ENCODE measurements around the gene TULP3. TPM values are rescaled to one million over a fixed set of nuclear protein-coding genes. Genes with fewer than 3 reads are reported as not detected.
A peak's percentile ranks its signal among the peaks of the same experiment; 100 is the strongest.

The TULP3 gene
- total and polyA plus RNA-seq, 2 donors (not counting 1 experiment from before 2014, with no cell fraction given) = 39.3 to 47.0 TPM

DNA sequence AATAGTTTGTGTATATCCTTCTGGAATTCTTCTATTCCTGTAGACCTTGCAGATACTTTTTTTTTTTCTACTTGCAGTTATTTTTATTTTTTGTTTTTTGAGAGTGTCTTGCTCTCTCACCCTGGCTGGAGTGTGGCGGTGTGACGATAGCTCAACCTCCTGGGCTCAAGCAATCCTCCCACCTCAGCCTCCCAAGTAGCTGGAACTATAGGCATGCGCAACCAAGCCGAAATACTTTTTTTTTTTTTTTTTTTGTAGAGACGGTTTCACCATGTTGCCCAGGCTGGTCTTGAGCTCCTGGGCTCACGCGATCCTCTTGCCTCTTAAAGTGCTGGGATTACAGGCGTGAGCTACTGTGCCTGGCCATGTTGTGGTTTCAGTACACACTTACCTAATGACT is 10.0 kb downstream of the TULP3 start:
- Histone ChIP-seq H2AFZ (ENCODE audit: low read length) (no peak overlapping the region), H3K4me1 (ENCODE audit: control insufficient read depth, extremely low read depth, insufficient read depth, low read length) (no peaks in the 10 kb centered on the region), H3K27ac (ENCODE audit: insufficient read depth, low read length) (no peak overlapping the region), H3K79me2 (ENCODE audit: control insufficient read depth, insufficient read depth, low read length) (peaks cover 52% of the 10 kb centered on the region), H3K4me3 (replicated peaks in 1 of 4; ENCODE audit: control extremely low read depth in 1 of 4, insufficient read depth in 1 of 4, low read depth in 3 of 4, low read length in 4 of 4) (no peak overlapping the region), H3K27me3 (ENCODE audit: control insufficient read depth, insufficient read depth, low read length) (no peaks in the 10 kb centered on the region), H4K20me1 (ENCODE audit: control insufficient read depth, extremely low read depth, insufficient read depth, low read length) (peaks cover 3% of the 10 kb centered on the region), H3K36me3 (ENCODE audit: control insufficient read depth, insufficient read depth, low read length) (peaks cover 1% of the 10 kb centered on the region), H3K9ac (ENCODE audit: insufficient read depth, low read length) (no peak overlapping the region), H3K4me2 (ENCODE audit: extremely low read depth, insufficient read depth, low read length) (no peak overlapping the region), H3K9me3 (ENCODE audit: control insufficient read depth, insufficient read depth, low read depth, low read length) (no peaks in the 10 kb centered on the region)
- peak in 1 of 2 donors; percentile 30 for DNase-seq (ENCODE audit: low read depth in 2 of 2)
- TF ChIP-seq EZH2 (IDR thresholded peaks at IDR 0.05; ENCODE audit: low read length, missing control alignments) = no peak
- TF ChIP-seq, protein P1, sequence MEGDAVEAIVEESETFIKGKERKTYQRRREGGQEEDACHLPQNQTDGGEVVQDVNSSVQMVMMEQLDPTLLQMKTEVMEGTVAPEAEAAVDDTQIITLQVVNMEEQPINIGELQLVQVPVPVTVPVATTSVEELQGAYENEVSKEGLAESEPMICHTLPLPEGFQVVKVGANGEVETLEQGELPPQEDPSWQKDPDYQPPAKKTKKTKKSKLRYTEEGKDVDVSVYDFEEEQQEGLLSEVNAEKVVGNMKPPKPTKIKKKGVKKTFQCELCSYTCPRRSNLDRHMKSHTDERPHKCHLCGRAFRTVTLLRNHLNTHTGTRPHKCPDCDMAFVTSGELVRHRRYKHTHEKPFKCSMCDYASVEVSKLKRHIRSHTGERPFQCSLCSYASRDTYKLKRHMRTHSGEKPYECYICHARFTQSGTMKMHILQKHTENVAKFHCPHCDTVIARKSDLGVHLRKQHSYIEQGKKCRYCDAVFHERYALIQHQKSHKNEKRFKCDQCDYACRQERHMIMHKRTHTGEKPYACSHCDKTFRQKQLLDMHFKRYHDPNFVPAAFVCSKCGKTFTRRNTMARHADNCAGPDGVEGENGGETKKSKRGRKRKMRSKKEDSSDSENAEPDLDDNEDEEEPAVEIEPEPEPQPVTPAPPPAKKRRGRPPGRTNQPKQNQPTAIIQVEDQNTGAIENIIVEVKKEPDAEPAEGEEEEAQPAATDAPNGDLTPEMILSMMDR (conservative IDR thresholded peaks at IDR 0.05 in 1 of 2, IDR thresholded peaks at IDR 0.05 in 1 of 2; ENCODE audit: low read depth in 1 of 2, low read length in 2 of 2) = no peak

DNA sequence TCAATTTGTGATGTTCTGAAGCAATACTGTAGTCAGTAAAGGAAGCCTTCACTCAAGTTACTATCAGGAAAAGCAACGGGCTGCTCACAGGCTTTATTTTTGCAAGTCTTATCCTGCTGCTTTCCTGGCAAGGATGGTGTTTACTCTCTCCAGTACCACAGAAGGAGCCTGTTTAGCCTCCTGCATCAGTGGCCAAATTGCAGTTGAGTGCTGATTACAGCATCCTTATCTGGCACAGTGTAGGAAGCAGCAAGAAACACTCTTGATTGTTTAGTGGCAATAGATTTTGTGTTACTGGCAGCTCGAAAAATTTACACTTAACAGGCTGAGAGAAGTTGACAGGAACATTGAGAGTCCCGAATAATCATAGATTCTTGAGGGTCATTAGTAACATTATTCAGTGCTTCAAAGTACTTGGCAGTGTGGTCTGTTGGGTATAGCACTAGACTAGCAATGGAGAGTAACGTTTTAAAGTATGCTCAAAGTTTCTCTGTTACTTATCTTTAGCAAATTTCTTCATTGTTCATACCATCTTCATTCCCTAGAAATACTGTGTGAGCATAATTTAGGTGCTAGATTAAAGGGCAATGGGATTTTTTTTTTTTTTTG is 11.7 kb downstream of the TULP3 start:
- H3K4me2 ChIP-seq (ENCODE audit: extremely low read depth, insufficient read depth, low read length) = no peak overlapping the region
- no peaks in the 10 kb centered on the region for H3K4me1 ChIP-seq (ENCODE audit: control insufficient read depth, extremely low read depth, insufficient read depth, low read length)
- peaks cover 3% of the 10 kb centered on the region for H4K20me1 ChIP-seq (ENCODE audit: control insufficient read depth, extremely low read depth, insufficient read depth, low read length)
- H3K9me3 ChIP-seq (ENCODE audit: control insufficient read depth, insufficient read depth, low read depth, low read length) = no peaks in the 10 kb centered on the region
- no peak overlapping the region for H3K4me3 ChIP-seq (replicated peaks in 1 of 4; ENCODE audit: control extremely low read depth in 1 of 4, insufficient read depth in 1 of 4, low read depth in 3 of 4, low read length in 4 of 4)
- no peak overlapping the region for H2AFZ ChIP-seq (ENCODE audit: low read length)
- H3K79me2 ChIP-seq (ENCODE audit: control insufficient read depth, insufficient read depth, low read length) = peaks cover 41% of the 10 kb centered on the region
- no peak overlapping the region for H3K9ac ChIP-seq (ENCODE audit: insufficient read depth, low read length)
- peak; percentile 42 to 60 for DNase-seq (ENCODE audit: low read depth in 2 of 2)
- no peak overlapping the region for H3K27ac ChIP-seq (ENCODE audit: insufficient read depth, low read length)
- TF ChIP-seq EZH2 (IDR thresholded peaks at IDR 0.05; ENCODE audit: low read length, missing control alignments) = no peak
- TF ChIP-seq, protein P1 (conservative IDR thresholded peaks at IDR 0.05 in 1 of 2, IDR thresholded peaks at IDR 0.05 in 1 of 2; ENCODE audit: low read depth in 1 of 2, low read length in 2 of 2) = no peak
- H3K27me3 ChIP-seq (ENCODE audit: control insufficient read depth, insufficient read depth, low read length) = no peaks in the 10 kb centered on the region
- H3K36me3 ChIP-seq (ENCODE audit: control insufficient read depth, insufficient read depth, low read length) = peaks cover under 1% of the 10 kb centered on the region

DNA sequence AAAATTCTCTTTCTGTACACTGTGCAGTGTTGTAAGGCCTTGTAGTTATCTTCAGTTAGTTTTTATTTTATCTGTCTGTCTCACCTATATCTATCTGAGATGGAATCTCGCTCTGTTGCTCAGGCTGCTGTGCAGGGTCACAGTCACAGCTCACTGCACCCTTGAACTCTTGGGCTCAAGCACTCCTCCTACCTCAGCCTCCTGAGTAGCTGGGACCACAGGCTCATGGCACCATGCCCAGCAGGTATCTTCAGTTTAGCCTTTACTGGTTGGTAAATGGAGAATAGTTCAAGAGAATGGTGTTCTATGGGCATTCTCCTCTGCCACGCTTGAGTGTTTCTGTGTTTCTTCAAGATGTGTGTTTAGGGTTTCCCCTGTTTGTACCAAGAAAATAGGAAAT is 13.6 kb downstream of the TULP3 start:
- Histone ChIP-seq H4K20me1 (ENCODE audit: control insufficient read depth, extremely low read depth, insufficient read depth, low read length) (peaks cover 3% of the 10 kb centered on the region), H3K4me3 (replicated peaks in 1 of 4; ENCODE audit: control extremely low read depth in 1 of 4, insufficient read depth in 1 of 4, low read depth in 3 of 4, low read length in 4 of 4) (no peak overlapping the region), H3K9ac (ENCODE audit: insufficient read depth, low read length) (no peak overlapping the region), H3K9me3 (ENCODE audit: control insufficient read depth, insufficient read depth, low read depth, low read length) (no peaks in the 10 kb centered on the region), H3K27ac (ENCODE audit: insufficient read depth, low read length) (no peak overlapping the region), H2AFZ (ENCODE audit: low read length) (no peak overlapping the region), H3K79me2 (ENCODE audit: control insufficient read depth, insufficient read depth, low read length) (peaks cover 38% of the 10 kb centered on the region), H3K27me3 (ENCODE audit: control insufficient read depth, insufficient read depth, low read length) (no peaks in the 10 kb centered on the region), H3K4me2 (ENCODE audit: extremely low read depth, insufficient read depth, low read length) (no peak overlapping the region), H3K4me1 (ENCODE audit: control insufficient read depth, extremely low read depth, insufficient read depth, low read length) (no peaks in the 10 kb centered on the region), H3K36me3 (ENCODE audit: control insufficient read depth, insufficient read depth, low read length) (peaks cover 3% of the 10 kb centered on the region)
- TF ChIP-seq, protein P1 (conservative IDR thresholded peaks at IDR 0.05 in 1 of 2, IDR thresholded peaks at IDR 0.05 in 1 of 2; ENCODE audit: low read depth in 1 of 2, low read length in 2 of 2) = no peak
- no peak for DNase-seq (ENCODE audit: low read depth in 2 of 2)
